Testis (tissue), 2 donors: ENCODE data around the gene FANCG.

Experiments
- CTCF ChIP-seq, 3 experiments: fragments of 450-650 bp in 2 of 3; fragments of 200-600 bp in 1 of 3; sonication (generic) in 1 of 3; IDR thresholded peaks; one replicate each; pipeline ENCODE4 v1.5.1; 2016 to 2019; ENCODE audit warnings: antibody characterized with exemption in 3 of 3, mild to moderate bottlenecking in 2 of 3, moderate library complexity in 1 of 3
- POLR2A ChIP-seq: fragments of 450-650 bp; IDR thresholded peaks from one replicate; pipeline ENCODE4 v1.6.1; 2017; ENCODE audit warnings: antibody characterized with exemption, mild to moderate bottlenecking, moderate library complexity

GRCh38 chr9:35096035-35096849 lies 16.5 kb upstream of the FANCG start, which contains the start of gene PIGO:
- TF ChIP-seq CTCF (IDR thresholded peaks at IDR 0.05) (peak; percentile 64 to 90 (median 71)), POLR2A (no peak)
